ENCODE measurements around the gene RIN3.

RIN3 gene

GRCh38 chr14:92641306-92641705 is 127.7 kb downstream of the RIN3 start:
- H3K4me3 ChIP-seq (ENCODE audit: low read depth, low read length), result no peak overlapping the region
- no peak for DNase-seq (ENCODE audit: low read depth)
- TF ChIP-seq, protein P1, sequence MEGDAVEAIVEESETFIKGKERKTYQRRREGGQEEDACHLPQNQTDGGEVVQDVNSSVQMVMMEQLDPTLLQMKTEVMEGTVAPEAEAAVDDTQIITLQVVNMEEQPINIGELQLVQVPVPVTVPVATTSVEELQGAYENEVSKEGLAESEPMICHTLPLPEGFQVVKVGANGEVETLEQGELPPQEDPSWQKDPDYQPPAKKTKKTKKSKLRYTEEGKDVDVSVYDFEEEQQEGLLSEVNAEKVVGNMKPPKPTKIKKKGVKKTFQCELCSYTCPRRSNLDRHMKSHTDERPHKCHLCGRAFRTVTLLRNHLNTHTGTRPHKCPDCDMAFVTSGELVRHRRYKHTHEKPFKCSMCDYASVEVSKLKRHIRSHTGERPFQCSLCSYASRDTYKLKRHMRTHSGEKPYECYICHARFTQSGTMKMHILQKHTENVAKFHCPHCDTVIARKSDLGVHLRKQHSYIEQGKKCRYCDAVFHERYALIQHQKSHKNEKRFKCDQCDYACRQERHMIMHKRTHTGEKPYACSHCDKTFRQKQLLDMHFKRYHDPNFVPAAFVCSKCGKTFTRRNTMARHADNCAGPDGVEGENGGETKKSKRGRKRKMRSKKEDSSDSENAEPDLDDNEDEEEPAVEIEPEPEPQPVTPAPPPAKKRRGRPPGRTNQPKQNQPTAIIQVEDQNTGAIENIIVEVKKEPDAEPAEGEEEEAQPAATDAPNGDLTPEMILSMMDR (IDR thresholded peaks at IDR 0.05; ENCODE audit: low read depth, low read length, missing control alignments), result no peak

GRCh38 chr14:92644171-92644969 is 130.8 kb downstream of the RIN3 start:
- TF ChIP-seq, protein P1 (IDR thresholded peaks at IDR 0.05; ENCODE audit: low read depth, low read length, missing control alignments), result no peak
- H3K4me3 ChIP-seq (ENCODE audit: low read depth, low read length), result no peak overlapping the region
- no peak for DNase-seq (ENCODE audit: low read depth)

DNA sequence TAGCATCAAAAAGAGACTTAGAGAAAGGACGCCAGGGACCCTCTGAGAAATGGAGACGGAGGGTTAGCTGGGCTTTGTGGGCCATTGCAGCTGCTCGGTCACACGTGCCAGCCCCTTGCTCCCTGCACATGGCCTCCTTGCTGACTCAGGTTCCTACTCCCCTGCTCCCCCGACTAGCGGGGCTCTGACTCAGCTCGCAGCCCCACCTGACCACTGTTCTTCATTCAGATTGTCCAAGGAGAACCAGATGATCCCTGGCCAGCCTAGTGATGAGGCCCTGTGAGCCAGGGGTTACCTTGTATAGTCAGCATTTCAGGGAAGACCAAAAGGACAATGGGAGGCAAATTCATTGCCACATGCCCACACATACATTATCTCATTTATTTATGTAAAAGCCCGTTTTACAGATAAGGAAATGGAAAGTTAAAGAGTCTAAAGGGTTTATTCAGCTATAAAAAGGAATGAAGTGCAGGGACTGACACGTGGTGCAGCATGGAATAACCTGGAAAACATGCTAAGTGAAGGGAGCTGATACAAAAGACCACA is 131.5 kb downstream of the RIN3 start:
- TF ChIP-seq, protein P1 (IDR thresholded peaks at IDR 0.05; ENCODE audit: low read depth, low read length, missing control alignments), result no peak
- DNase-seq (ENCODE audit: low read depth), result no peak
- no peak overlapping the region for H3K4me3 ChIP-seq (ENCODE audit: low read depth, low read length)

- no peak overlapping the region for H3K4me3 ChIP-seq (ENCODE audit: low read depth, low read length)
- DNase-seq (ENCODE audit: low read depth), result no peak
- TF ChIP-seq, protein P1 (IDR thresholded peaks at IDR 0.05; ENCODE audit: low read depth, low read length, missing control alignments), result no peak
Measured at GRCh38 chr14:92645841-92646478, 132.4 kb downstream of the RIN3 start.

GRCh38 chr14:92646952-92647796 is 133.6 kb downstream of the RIN3 start:
- TF ChIP-seq, protein P1 (IDR thresholded peaks at IDR 0.05; ENCODE audit: low read depth, low read length, missing control alignments), result no peak
- H3K4me3 ChIP-seq (ENCODE audit: low read depth, low read length), result no peak overlapping the region
- no peak for DNase-seq (ENCODE audit: low read depth)

GRCh38 chr14:92647797-92648279 is 134.3 kb downstream of the RIN3 start:
- DNase-seq (ENCODE audit: low read depth), result no peak
- H3K4me3 ChIP-seq (ENCODE audit: low read depth, low read length), result no peak overlapping the region
- TF ChIP-seq, protein P1 (IDR thresholded peaks at IDR 0.05; ENCODE audit: low read depth, low read length, missing control alignments), result no peak
